GM19023 (cell line): Measurements from ENCODE around the gene PATE4.

Source experiments
- ATAC-seq: cut with Tn5 transposase; IDR thresholded peaks from one replicate; pipeline ENCODE4 v1.9.1; 2021; ENCODE audit warnings: mild to moderate bottlenecking, moderate library complexity; ENCODE audit not compliant: unreplicated experiment

Gene PATE4

GRCh38 chr11:125886997-125887372, 53.9 kb downstream of the PATE4 start:
- peak; percentile 40 for ATAC-seq

GRCh38 chr11:125887373-125888324, 54.5 kb downstream of the PATE4 start, which contains the start of gene HYLS1:
Gene HYLS1 (plus strand): TSS chr11:125887668. CDS start chr11:125899369, 11,701 bp downstream.
- ATAC-seq = peak; percentile 87
